HUES48 (cell line): ENCODE data around the gene RAD1.
A peak's percentile ranks its signal among the peaks of the same experiment; 100 is the strongest.

ENCODE experiments used
- H3K27ac ChIP-seq: one replicate; pipeline ENCODE4 v1.7.0; 2013; ENCODE audit warnings: low read depth, low read length, inconsistent platforms
- H3K27me3 ChIP-seq: 2 replicates; pipeline ENCODE4 v1.6.1; 2013; ENCODE audit warnings: mild to moderate bottlenecking, low read length; ENCODE audit not compliant: control insufficient read depth, insufficient read depth
- H3K36me3 ChIP-seq: 2 replicates; pipeline ENCODE4 v1.6.1; 2013; ENCODE audit warnings: low read length; ENCODE audit not compliant: control insufficient read depth, insufficient read depth
- H3K4me1 ChIP-seq: 2 replicates; pipeline ENCODE4 v1.6.1; 2013; ENCODE audit warnings: mild to moderate bottlenecking, low read length; ENCODE audit not compliant: control insufficient read depth, insufficient read depth
- H3K4me3 ChIP-seq: 2 replicates; pipeline ENCODE4 v1.5.1; 2013; ENCODE audit warnings: mild to moderate bottlenecking, low read depth, low read length
- H3K9ac ChIP-seq: 2 replicates; pipeline ENCODE4 v1.6.1; 2013; ENCODE audit warnings: mild to moderate bottlenecking, low read depth, low read length, moderate library complexity
- H3K9me3 ChIP-seq: 2 replicates; pipeline ENCODE4 v1.6.1; 2013; ENCODE audit warnings: low read length; ENCODE audit not compliant: control insufficient read depth, insufficient read depth

Gene RAD1

DNA sequence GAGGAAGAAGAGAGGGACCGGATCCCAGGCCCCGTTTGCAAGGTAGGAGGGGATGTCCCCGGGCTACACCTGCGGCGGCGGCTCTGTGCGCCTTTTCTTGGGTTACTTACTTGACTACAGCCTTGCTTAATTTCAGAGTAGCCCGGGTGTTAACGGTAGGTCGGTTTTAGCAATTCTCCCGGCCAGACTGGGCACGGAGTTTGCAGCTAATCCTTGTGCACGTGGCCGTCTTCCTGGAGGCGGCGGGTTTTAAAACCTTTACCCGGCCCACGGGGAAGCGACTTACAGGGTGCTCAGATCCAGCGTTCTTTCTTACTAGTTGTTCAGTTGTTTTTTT lies 520 bp upstream of the RAD1 start:
- H3K4me1 ChIP-seq = peaks cover 13% of the 10 kb centered on the region; the same call in 1 of the 2 replicates
- peak overlapping the region; percentile 99 for H3K4me3 ChIP-seq
- H3K27ac ChIP-seq = peak overlapping the region; percentile 98
- H3K9me3 ChIP-seq = no peaks in the 10 kb centered on the region
- peaks cover 60% of the 10 kb centered on the region for H3K36me3 ChIP-seq
- peak overlapping the region; percentile 99 for H3K9ac ChIP-seq
- no peaks in the 10 kb centered on the region for H3K27me3 ChIP-seq

DNA sequence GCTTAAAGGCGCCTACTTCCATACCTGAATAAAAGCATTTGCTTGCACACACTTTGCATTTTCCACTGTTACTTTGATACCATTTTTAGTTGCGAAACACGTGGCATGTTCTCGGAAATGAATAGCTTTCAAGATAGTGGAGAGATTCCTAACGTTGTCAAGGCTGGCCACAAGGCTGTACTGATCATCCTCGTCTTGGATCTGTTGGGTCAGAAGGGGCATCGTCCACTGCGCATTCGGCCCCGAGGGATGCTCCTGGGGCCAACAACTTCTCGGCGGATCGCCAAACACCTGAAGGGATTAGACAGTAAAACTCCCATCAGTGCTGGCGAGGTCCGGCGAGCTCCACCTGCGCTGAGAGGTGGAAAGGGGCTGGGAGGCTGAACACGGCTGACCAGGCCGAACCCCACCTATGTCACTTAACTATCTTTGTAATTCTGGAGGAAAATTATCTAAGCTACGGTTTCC lies 599 bp downstream of the RAD1 start:
- peak overlapping the region; percentile 99 for H3K4me3 ChIP-seq
- H3K9ac ChIP-seq = peak overlapping the region; percentile 99
- no peaks in the 10 kb centered on the region for H3K9me3 ChIP-seq
- H3K27ac ChIP-seq = peak overlapping the region; percentile 98
- H3K4me1 ChIP-seq = peaks cover 13% of the 10 kb centered on the region; the same call in 1 of the 2 replicates
- H3K36me3 ChIP-seq = peaks cover 58% of the 10 kb centered on the region
- H3K27me3 ChIP-seq = no peaks in the 10 kb centered on the region

DNA sequence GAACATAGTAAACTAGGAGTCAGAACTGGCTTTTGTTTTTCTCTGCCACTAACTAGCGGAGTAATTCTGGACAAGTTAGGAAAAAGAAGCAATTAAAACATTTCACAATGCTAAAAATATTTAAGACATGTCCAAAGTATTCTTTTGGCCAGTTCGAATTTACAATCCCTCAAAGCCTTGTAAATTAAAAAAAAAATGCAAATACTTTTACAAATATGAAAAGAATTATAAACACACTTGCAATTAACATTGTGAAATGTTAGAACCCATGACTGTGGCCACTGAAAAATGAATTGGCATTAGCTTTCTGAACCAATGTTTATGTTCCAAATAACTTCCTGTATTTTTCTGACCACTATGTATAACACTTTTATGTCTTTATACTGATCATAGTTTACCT lies 2.2 kb downstream of the RAD1 start:
- Histone ChIP-seq H3K27me3 (no peaks in the 10 kb centered on the region), H3K4me1 (peaks cover 13% of the 10 kb centered on the region; the same call in 1 of the 2 replicates), H3K9ac (no peak overlapping the region), H3K4me3 (no peak overlapping the region), H3K36me3 (peaks cover 57% of the 10 kb centered on the region), H3K27ac (no peak overlapping the region), H3K9me3 (no peaks in the 10 kb centered on the region)

DNA sequence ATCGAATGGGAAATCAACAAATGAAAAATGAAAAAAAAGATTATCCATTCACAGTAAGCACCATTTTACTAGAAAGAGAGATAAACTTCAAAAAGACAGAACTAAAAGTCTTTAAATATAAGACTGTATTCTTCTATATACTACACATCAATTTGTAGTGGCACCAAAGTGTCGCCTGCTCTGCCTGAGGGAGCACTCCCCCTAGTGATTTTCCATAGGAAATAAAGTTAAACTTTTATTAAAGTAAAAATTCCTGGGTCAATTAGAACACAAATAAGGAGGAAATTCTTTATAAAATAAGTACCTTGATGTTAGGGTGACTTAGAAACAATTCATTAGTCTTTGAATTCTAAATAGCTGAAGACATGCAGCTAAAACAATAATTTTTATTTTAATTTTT lies 9.7 kb downstream of the RAD1 start:
- no peaks in the 10 kb centered on the region for H3K27me3 ChIP-seq
- H3K4me1 ChIP-seq = no peaks in the 10 kb centered on the region
- H3K4me3 ChIP-seq = no peak overlapping the region
- H3K9ac ChIP-seq = no peak overlapping the region
- H3K36me3 ChIP-seq = peaks cover 54% of the 10 kb centered on the region
- H3K9me3 ChIP-seq = no peaks in the 10 kb centered on the region
- H3K27ac ChIP-seq = no peak overlapping the region

DNA sequence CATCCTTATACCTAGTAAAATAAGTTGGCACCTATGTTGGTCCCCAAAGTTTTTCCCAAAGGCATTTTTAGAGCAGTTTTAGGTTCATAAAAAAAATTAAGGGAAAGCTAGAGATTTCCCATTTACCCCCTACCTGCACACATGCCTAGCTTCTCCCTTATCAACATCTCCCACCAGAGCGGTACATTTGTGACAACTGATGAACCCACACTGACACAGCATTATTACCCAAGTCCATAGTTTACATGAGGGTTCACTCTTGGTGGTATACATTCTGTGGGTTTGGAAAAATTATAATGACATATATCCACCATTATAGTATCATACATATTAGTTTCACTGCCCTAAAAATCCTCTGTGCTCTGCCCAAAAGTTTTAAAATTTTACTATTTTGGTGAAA lies 12.0 kb downstream of the RAD1 start:
- no peak overlapping the region for H3K9ac ChIP-seq
- no peaks in the 10 kb centered on the region for H3K27me3 ChIP-seq
- peaks cover 33% of the 10 kb centered on the region for H3K36me3 ChIP-seq
- H3K9me3 ChIP-seq = no peaks in the 10 kb centered on the region
- no peak overlapping the region for H3K4me3 ChIP-seq
- H3K4me1 ChIP-seq = no peaks in the 10 kb centered on the region
- no peak overlapping the region for H3K27ac ChIP-seq

DNA sequence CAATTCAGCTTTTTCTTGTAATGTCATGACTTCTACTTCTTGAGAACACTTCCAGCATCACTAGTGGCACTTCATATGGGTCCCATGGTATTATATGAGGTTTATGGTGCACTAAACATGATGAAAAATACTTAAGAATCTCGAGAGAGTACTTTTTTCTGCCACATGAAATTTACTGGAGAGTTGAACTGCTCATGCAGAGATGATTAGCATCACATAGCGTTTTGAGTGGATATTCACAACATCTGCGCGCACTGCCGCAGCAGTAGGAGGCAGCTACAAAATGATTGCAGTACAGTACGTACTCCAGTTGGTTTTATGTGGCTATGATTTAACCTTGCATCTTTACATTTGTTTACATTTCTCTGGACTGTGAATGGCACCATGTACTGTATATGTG lies 14.7 kb downstream of the RAD1 start:
- no peaks in the 10 kb centered on the region for H3K9me3 ChIP-seq
- no peaks in the 10 kb centered on the region for H3K4me1 ChIP-seq
- H3K9ac ChIP-seq = no peak overlapping the region
- no peaks in the 10 kb centered on the region for H3K27me3 ChIP-seq
- no peak overlapping the region for H3K27ac ChIP-seq
- peaks cover 16% of the 10 kb centered on the region for H3K36me3 ChIP-seq
- H3K4me3 ChIP-seq = no peak overlapping the region

DNA sequence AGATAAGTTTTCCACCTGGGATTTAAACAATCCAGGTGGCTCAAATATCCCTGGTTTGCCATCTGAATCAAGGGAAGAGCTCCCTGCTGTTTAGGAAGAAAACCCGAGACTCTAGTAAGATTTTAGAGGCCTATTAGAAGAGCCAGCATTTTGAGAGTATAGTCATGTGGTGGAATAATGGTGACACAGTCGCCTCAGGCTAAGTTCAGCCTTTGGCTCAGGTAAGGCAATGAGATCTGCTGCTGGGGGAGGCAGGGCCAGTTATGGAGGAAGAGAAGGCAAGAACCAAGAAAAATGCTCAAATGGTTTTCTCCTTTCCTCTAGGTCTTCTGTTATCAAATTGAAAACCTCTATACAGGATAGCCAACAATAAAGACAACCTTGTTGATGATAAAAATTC lies 16.2 kb downstream of the RAD1 start:
- H3K27ac ChIP-seq = peak overlapping the region; percentile 24
- H3K27me3 ChIP-seq = no peaks in the 10 kb centered on the region
- H3K36me3 ChIP-seq = peaks cover 7% of the 10 kb centered on the region
- H3K4me3 ChIP-seq = no peak overlapping the region
- H3K9ac ChIP-seq = no peak overlapping the region
- no peaks in the 10 kb centered on the region for H3K4me1 ChIP-seq
- H3K9me3 ChIP-seq = no peaks in the 10 kb centered on the region

DNA sequence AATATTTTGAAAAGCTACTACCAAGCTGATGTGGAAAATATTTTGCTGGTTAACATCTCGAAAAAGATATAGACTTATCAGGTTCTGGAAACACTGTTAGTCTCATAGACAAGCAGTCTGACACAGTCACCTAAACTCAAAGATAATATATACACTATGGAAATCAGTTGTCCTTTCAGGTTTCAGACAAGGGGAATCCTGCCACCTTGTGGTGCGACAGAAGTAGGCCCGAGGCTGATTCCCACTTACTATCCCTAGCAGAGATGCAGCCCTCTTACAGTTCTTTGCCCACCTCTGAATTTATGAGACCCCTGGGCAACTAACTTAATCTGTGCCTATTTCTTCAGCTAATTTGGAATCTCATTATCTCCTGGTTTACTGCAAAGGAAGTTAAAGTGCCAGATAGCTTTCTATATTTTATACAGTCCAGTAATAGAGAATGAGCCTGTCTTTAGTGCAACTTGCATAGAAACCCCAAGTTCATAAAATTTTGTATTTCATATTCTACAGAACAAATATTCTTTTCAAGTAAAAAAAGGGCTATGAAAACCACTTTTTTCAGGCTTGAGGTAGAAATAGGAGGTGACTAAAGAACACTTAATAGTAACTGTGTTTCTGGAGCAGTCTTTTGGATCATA lies 16.9 kb downstream of the RAD1 start:
- H3K9ac ChIP-seq = no peak overlapping the region
- H3K27ac ChIP-seq = peak overlapping the region; percentile 24
- H3K27me3 ChIP-seq = no peaks in the 10 kb centered on the region
- H3K36me3 ChIP-seq = peaks cover 4% of the 10 kb centered on the region
- H3K9me3 ChIP-seq = no peaks in the 10 kb centered on the region
- H3K4me1 ChIP-seq = no peaks in the 10 kb centered on the region
- no peak overlapping the region for H3K4me3 ChIP-seq

DNA sequence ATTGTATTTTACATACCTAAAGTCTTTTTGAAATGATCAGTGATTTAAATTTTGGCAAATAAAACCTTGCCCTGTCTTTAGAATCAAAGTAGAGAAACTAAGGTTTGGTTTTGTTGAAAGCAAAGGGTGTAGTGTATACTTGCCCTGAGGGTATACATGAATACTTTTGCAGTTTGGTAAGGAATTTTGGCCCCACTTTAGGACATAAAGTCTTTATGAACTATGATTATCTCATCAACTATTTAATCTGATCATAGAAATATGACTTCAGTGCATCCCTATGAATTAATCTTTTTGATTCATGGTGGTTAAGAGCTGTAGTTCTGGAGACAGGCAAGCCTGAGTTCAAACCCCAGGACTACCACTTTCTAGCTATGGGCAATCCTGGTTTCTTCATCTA lies 17.7 kb downstream of the RAD1 start:
- Histone ChIP-seq H3K36me3 (0 out of 2 replicates have a peak, but pooled peaks cover 2% of the 10 kb centered on the region), H3K9me3 (no peaks in the 10 kb centered on the region), H3K27me3 (no peaks in the 10 kb centered on the region), H3K4me1 (no peaks in the 10 kb centered on the region), H3K27ac (no peak overlapping the region), H3K4me3 (no peak overlapping the region), H3K9ac (no peak overlapping the region)

DNA sequence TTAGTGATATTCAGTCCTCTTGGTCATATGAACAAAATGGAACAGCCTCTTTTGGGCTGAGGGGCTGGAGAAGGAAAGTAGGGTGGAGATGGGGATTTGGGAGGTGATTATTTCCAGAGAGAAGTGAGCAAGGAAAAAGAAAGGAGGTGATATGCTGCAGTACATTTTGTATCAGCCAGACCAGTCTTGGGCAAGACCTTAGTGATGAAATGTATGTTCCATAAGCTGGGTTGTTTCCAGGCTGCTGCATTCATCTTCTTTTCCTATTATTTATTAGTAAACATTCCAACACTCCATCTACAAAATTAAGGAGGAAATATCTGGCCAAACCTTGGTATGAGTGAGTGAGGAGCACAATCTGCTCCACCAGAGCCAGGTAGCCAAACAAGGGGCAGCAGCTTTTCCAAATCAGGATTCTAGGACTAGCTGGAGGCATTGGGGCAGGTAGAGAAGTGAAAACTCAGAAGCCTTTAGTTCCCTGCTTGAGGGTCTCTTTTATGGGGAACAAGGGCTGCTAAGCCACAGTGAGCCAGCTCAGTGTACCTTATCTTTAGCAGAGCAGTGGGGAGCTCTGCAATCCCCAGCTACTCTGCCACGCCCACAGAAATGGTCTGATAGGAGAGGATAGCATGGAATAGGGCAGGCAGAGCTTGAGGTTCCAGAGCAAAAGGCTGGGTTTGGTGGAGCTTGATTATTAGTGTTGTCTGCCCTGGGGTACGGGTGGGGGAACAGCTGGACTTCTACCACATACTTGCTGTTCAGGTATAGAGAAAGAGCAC lies 19.5 kb downstream of the RAD1 start:
- Histone ChIP-seq H3K27me3 (no peaks in the 10 kb centered on the region), H3K9me3 (no peaks in the 10 kb centered on the region), H3K4me3 (no peak overlapping the region), H3K27ac (no peak overlapping the region), H3K4me1 (no peaks in the 10 kb centered on the region), H3K9ac (no peak overlapping the region), H3K36me3 (no peaks in the 10 kb centered on the region)

DNA sequence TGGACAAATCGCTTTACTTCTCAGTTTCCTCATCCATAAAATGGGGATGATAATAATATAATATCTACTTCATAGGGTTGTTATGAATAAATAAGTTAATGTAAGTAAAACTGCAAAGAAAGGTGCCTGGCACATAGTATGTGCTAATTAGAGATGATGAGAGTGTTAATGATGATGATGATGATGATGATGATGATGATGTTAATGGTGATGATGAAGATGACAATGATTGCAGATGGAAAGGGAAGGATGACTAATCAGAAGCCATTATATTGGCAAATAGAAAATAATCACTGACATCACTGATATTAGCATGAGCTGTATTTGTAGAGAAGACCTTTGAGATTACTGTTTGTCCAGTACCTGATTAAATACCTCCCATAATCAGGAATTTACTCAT lies 20.6 kb downstream of the RAD1 start:
- H3K9ac ChIP-seq = no peak overlapping the region
- H3K4me1 ChIP-seq = no peaks in the 10 kb centered on the region
- no peak overlapping the region for H3K27ac ChIP-seq
- H3K4me3 ChIP-seq = no peak overlapping the region
- H3K36me3 ChIP-seq = no peaks in the 10 kb centered on the region
- no peaks in the 10 kb centered on the region for H3K9me3 ChIP-seq
- no peaks in the 10 kb centered on the region for H3K27me3 ChIP-seq
